SK-N-SH treated with all-trans-retinoic acid at 6 μM for 48 hours (cell line): Measurements from ENCODE around the gene MACF1.

Experiments used
- ATAC-seq: fragments of 200-7000 bp; cut with Tn5 transposase; 3 replicates; pipeline ENCODE4 v1.9.1; 2020; ENCODE audit warnings: mild to moderate bottlenecking, moderate library complexity
- ARNTL ChIP-seq: fragments of 450-650 bp; formaldehyde crosslinking; IDR thresholded peaks from 2 replicates; pipeline ENCODE4 v1.5.0; 2020; ENCODE audit warnings: low read depth, mild to moderate bottlenecking, moderate library complexity, borderline replicate concordance
- BACH2 ChIP-seq: fragments of 250-450 bp; sonication (Bioruptor Pico); IDR thresholded peaks from 2 replicates; pipeline ENCODE4 v1.9.0; 2021; ENCODE audit warnings: mild to moderate bottlenecking, borderline replicate concordance
- CREB5 ChIP-seq: fragments of 250-450 bp; sonication (Bioruptor Pico); IDR thresholded peaks from 2 replicates; pipeline ENCODE4 v1.5.1; 2020; ENCODE audit warnings: low read depth, mild to moderate bottlenecking, moderate library complexity
- CSDC2 ChIP-seq: fragments of 250-450 bp; sonication (Bioruptor Pico); IDR thresholded peaks from 2 replicates; pipeline ENCODE4 v1.5.0; 2020; ENCODE audit warnings: mild to moderate bottlenecking, moderate library complexity
- CSRNP3 ChIP-seq: fragments of 250-450 bp; sonication (Bioruptor Pico); IDR thresholded peaks from 2 replicates; pipeline ENCODE4 v1.5.1; 2021; ENCODE audit warnings: mild to moderate bottlenecking, moderate library complexity
- ESRRG ChIP-seq: fragments of 250-450 bp; sonication (Bioruptor Pico); IDR thresholded peaks from 2 replicates; pipeline ENCODE4 v1.6.1; 2021; ENCODE audit warnings: mild to moderate bottlenecking
- OSR1 ChIP-seq: fragments of 250-450 bp; sonication (Bioruptor Pico); IDR thresholded peaks from 2 replicates; pipeline ENCODE4 v1.8.0; 2022; ENCODE audit warnings: moderate library complexity, mild to moderate bottlenecking, inconsistent platforms
- PATZ1 ChIP-seq: fragments of 250-450 bp; sonication (Bioruptor Pico); IDR thresholded peaks from 2 replicates; pipeline ENCODE4 v1.8.0; 2020; ENCODE audit warnings: mild to moderate bottlenecking, moderate library complexity, borderline replicate concordance
- POU6F1 ChIP-seq: fragments of 250-450 bp; sonication (Bioruptor Pico); IDR thresholded peaks from 2 replicates; pipeline ENCODE4 v1.8.0; 2021; ENCODE audit warnings: low read depth, mild to moderate bottlenecking, moderate library complexity, borderline replicate concordance
- PPARA ChIP-seq: fragments of 250-450 bp; sonication (Bioruptor Pico); IDR thresholded peaks from 2 replicates; pipeline ENCODE4 v1.5.0; 2020; ENCODE audit warnings: mild to moderate bottlenecking, borderline replicate concordance
- RARB ChIP-seq: fragments of 250-450 bp; sonication (Bioruptor Pico); IDR thresholded peaks from 2 replicates; pipeline ENCODE4 v1.8.0; 2021; ENCODE audit warnings: mild to moderate bottlenecking, moderate library complexity
- TCF4 ChIP-seq: fragments of 250-450 bp; sonication (Bioruptor Pico); IDR thresholded peaks from 2 replicates; pipeline ENCODE4 v1.8.0; 2021; ENCODE audit warnings: mild to moderate bottlenecking, moderate library complexity, borderline replicate concordance
- TOX ChIP-seq: fragments of 250-450 bp; sonication (Bioruptor Pico); IDR thresholded peaks from 2 replicates; pipeline ENCODE4 v1.8.0; 2021; ENCODE audit warnings: mild to moderate bottlenecking, moderate library complexity, borderline replicate concordance
- ZC3H10 ChIP-seq: fragments of 250-450 bp; sonication (Bioruptor Pico); IDR thresholded peaks from 2 replicates; pipeline ENCODE4 v1.5.1; 2021; ENCODE audit warnings: mild to moderate bottlenecking, moderate library complexity
- ZFP30 ChIP-seq: fragments of 450-650 bp; formaldehyde crosslinking; IDR thresholded peaks from 2 replicates; pipeline ENCODE4 v1.5.0; 2022; ENCODE audit warnings: mild to moderate bottlenecking, moderate library complexity
- ZNF565 ChIP-seq: fragments of 450-650 bp; formaldehyde crosslinking; conservative IDR thresholded peaks from 2 replicates; pipeline ENCODE4 v1.5.0; 2020; ENCODE audit warnings: low read depth, mild to moderate bottlenecking, moderate library complexity
- ZNF70 ChIP-seq: fragments of 450-650 bp; formaldehyde crosslinking; IDR thresholded peaks from 2 replicates; pipeline ENCODE4 v1.5.0; 2020; ENCODE audit warnings: mild to moderate bottlenecking, moderate library complexity
- ZNF8 ChIP-seq: fragments of 450-650 bp; formaldehyde crosslinking; IDR thresholded peaks from 2 replicates; pipeline ENCODE4 v1.5.0; 2020; ENCODE audit warnings: mild to moderate bottlenecking, moderate library complexity

The MACF1 gene

GRCh38 chr1:39293375-39294070, 89.0 kb downstream of the MACF1 start:
- no peak for TF ChIP-seq CSRNP3 (CRISPR knock-in tag)
- no peak for TF ChIP-seq TOX (CRISPR knock-in tag)
- TF ChIP-seq CREB5 (CRISPR knock-in tag) = no peak
- no peak for TF ChIP-seq OSR1 (CRISPR knock-in tag)
- no peak for TF ChIP-seq BACH2
- no peak for TF ChIP-seq ZNF565
- TF ChIP-seq POU6F1 (CRISPR knock-in tag) = no peak
- TF ChIP-seq RARB = no peak
- TF ChIP-seq ZC3H10 (CRISPR knock-in tag) = no peak
- no peak for TF ChIP-seq TCF4 (CRISPR knock-in tag)
- no peak for TF ChIP-seq ZNF70 (CRISPR knock-in tag)
- ATAC-seq = no peak

GRCh38 chr1:39294531-39294930, 90.0 kb downstream of the MACF1 start:
- no peak for ATAC-seq
- TF ChIP-seq ZNF565 = no peak
- TF ChIP-seq, all 23 proteins: peak for 0

GRCh38 chr1:39295901-39296300, 91.4 kb downstream of the MACF1 start:
- TF ChIP-seq ARNTL (no peak), CREB5 (CRISPR knock-in tag) (no peak), TCF4 (CRISPR knock-in tag) (no peak), PPARA (no peak), OSR1 (CRISPR knock-in tag) (no peak), ESRRG (CRISPR knock-in tag) (no peak), PATZ1 (CRISPR knock-in tag) (no peak), ZNF70 (CRISPR knock-in tag) (no peak), ZFP30 (CRISPR knock-in tag) (no peak), CSDC2 (no peak), ZNF8 (CRISPR knock-in tag) (no peak), POU6F1 (CRISPR knock-in tag) (no peak), CSRNP3 (CRISPR knock-in tag) (no peak)
- no peak for ATAC-seq
